GM23338 (cell line): ENCODE measurements around the gene DNAJC19. TPM values are rescaled to one million over a fixed set of nuclear protein-coding genes. Genes with fewer than 3 reads are reported as not detected.
A peak's percentile ranks its signal among the peaks of the same experiment; 100 is the strongest.

Source experiments
- ATAC-seq: fragments of 200-7000 bp; cut with Tn5 transposase; 3 replicates; pipeline ENCODE4 v1.9.1; 2020
- DNase-seq: peaks from one replicate; pipeline ENCODE4 v3.0.0-alpha.2; 2015; ENCODE audit warnings: low spot score
- H2AFZ ChIP-seq: fragments of 200-600 bp; sonication (generic); 2 replicates; pipeline ENCODE4 v1.8.0; 2016; ENCODE audit warnings: antibody characterized with exemption, mild to moderate bottlenecking, moderate library complexity
- H3F3A ChIP-seq: fragments of 200-600 bp; sonication (generic); replicated peaks from 2 replicates; pipeline ENCODE4 v1.8.0; 2017; ENCODE audit warnings: antibody characterized with exemption, mixed run types, low read depth
- H3K27ac ChIP-seq: fragments of 200-600 bp; sonication (generic); 2 replicates; pipeline ENCODE4 v1.6.1; 2016; ENCODE audit warnings: low read depth
- H3K27me3 ChIP-seq: fragments of 200-600 bp; sonication (generic); 2 replicates; pipeline ENCODE4 v1.8.0; 2016; ENCODE audit warnings: mild to moderate bottlenecking, mixed run types, moderate library complexity; ENCODE audit not compliant: insufficient read depth
- H3K36me3 ChIP-seq: fragments of 200-600 bp; sonication (generic); 2 replicates; pipeline ENCODE4 v1.8.0; 2016; ENCODE audit warnings: mild to moderate bottlenecking; ENCODE audit not compliant: insufficient read depth
- H3K4me1 ChIP-seq: fragments of 200-600 bp; sonication (generic); 2 replicates; pipeline ENCODE4 v1.8.0; 2016; ENCODE audit warnings: mild to moderate bottlenecking, moderate library complexity; ENCODE audit not compliant: insufficient read depth
- H3K4me2 ChIP-seq: fragments of 200-600 bp; sonication (generic); 2 replicates; pipeline ENCODE4 v1.7.1; 2017; ENCODE audit warnings: mixed run types
- H3K4me3 ChIP-seq: fragments of 200-600 bp; sonication (generic); 2 replicates; pipeline ENCODE4 v1.6.1; 2016; ENCODE audit warnings: mixed run types
- H3K79me2 ChIP-seq: fragments of 200-600 bp; sonication (generic); replicated peaks from 2 replicates; pipeline ENCODE4 v1.8.0; 2017; ENCODE audit warnings: mild to moderate bottlenecking; ENCODE audit not compliant: insufficient read depth
- H3K9me2 ChIP-seq: fragments of 200-600 bp; sonication (generic); 2 replicates; pipeline ENCODE4 v1.8.0; 2017; ENCODE audit not compliant: insufficient read depth
- H4K20me1 ChIP-seq: fragments of 200-600 bp; sonication (generic); replicated peaks from 2 replicates; pipeline ENCODE4 v1.8.0; 2017; ENCODE audit warnings: mild to moderate bottlenecking; ENCODE audit not compliant: insufficient read depth
- H3K27ac Mint-ChIP-seq: 2 replicates; pipeline ENCODE4 v1.8.0; 2020; ENCODE audit warnings: inconsistent platforms, mild to moderate bottlenecking, moderate library complexity, mixed read lengths
- H3K27me3 Mint-ChIP-seq: 3 replicates; pipeline ENCODE4 v1.8.0; 2022; ENCODE audit warnings: low read depth, mild to moderate bottlenecking, moderate library complexity, mixed read lengths, inconsistent platforms; ENCODE audit not compliant: insufficient read depth, poor library complexity
- H3K36me3 Mint-ChIP-seq: 3 replicates; pipeline ENCODE4 v1.8.0; 2021; ENCODE audit warnings: low read depth, mild to moderate bottlenecking, inconsistent platforms, moderate library complexity, mixed read lengths
- H3K4me1 Mint-ChIP-seq: 3 replicates; pipeline ENCODE4 v1.8.0; 2020; ENCODE audit warnings: mild to moderate bottlenecking, inconsistent platforms, mixed read lengths
- H3K4me3 Mint-ChIP-seq: 3 replicates; pipeline ENCODE4 v1.8.0; 2021; ENCODE audit warnings: moderate library complexity, mild to moderate bottlenecking, inconsistent platforms, mixed read lengths
- H3K9me3 Mint-ChIP-seq: 3 replicates; pipeline ENCODE4 v1.8.0; 2020; ENCODE audit warnings: moderate library complexity, mild to moderate bottlenecking, inconsistent platforms, mixed read lengths
- EZH2 ChIP-seq: fragments of 200-600 bp; sonication (generic); IDR thresholded peaks from one replicate; pipeline ENCODE4 v1.8.0; 2017; ENCODE audit warnings: antibody characterized with exemption, mild to moderate bottlenecking, low read depth; ENCODE audit not compliant: unreplicated experiment
- POLR2AphosphoS5 ChIP-seq: IDR thresholded peaks from 2 replicates; pipeline ENCODE4 v1.6.1; 2016; ENCODE audit warnings: antibody characterized with exemption, low read depth
- polyA plus RNA-seq: library from polyadenylated mRNA; unstranded; fragments of >200 nt; fragmentation: Nextera tagmentation; extraction: Ambion mirVana; gene quantifications from 2 replicates; pipeline ENCODE4 v1.2.1, GENCODE V29; 2016
- total RNA-seq: library from RNA; depleted of rRNA; stranded (reverse); fragments of >200 nt; shearing (Covaris generic); gene quantifications from 2 replicates; pipeline ENCODE4 v1.2.3, GENCODE V29; 2014
- TF ChIP-seq, protein P1 (sequence below): fragments of 250-450 bp; sonication (Bioruptor Pico); IDR thresholded peaks from 2 replicates; pipeline ENCODE4 v1.5.0; 2020; ENCODE audit warnings: mild to moderate bottlenecking, moderate library complexity
- TF ChIP-seq, protein P2 (sequence below): IDR thresholded peaks from one replicate; pipeline ENCODE4 v1.6.1; 2018; ENCODE audit warnings: antibody characterized with exemption; ENCODE audit not compliant: unreplicated experiment

DNAJC19 gene
- total and polyA plus RNA-seq, 2 experiments from 2014 or later: 33.4 to 312 TPM

DNA sequence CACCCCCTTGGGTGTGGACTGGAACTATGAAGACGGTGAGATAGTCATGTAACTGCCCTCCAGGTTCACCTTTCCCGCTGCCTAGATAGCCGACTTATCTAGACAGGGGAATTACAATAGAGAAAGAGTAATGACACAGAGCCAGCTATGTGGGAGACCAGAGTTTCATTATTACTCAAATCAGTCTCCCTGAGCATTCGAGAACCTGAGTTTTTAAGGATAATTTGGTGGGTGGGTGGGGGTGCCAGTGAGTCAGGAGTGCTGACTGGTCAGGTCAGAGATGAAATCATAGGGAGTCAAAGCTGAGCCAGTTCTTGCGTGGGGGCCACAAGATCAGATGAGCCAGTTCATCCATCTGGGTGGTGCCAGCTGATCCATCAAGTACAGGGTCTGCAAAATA lies 19.7 kb upstream of the DNAJC19 start (continued):
- TF ChIP-seq, protein P1, sequence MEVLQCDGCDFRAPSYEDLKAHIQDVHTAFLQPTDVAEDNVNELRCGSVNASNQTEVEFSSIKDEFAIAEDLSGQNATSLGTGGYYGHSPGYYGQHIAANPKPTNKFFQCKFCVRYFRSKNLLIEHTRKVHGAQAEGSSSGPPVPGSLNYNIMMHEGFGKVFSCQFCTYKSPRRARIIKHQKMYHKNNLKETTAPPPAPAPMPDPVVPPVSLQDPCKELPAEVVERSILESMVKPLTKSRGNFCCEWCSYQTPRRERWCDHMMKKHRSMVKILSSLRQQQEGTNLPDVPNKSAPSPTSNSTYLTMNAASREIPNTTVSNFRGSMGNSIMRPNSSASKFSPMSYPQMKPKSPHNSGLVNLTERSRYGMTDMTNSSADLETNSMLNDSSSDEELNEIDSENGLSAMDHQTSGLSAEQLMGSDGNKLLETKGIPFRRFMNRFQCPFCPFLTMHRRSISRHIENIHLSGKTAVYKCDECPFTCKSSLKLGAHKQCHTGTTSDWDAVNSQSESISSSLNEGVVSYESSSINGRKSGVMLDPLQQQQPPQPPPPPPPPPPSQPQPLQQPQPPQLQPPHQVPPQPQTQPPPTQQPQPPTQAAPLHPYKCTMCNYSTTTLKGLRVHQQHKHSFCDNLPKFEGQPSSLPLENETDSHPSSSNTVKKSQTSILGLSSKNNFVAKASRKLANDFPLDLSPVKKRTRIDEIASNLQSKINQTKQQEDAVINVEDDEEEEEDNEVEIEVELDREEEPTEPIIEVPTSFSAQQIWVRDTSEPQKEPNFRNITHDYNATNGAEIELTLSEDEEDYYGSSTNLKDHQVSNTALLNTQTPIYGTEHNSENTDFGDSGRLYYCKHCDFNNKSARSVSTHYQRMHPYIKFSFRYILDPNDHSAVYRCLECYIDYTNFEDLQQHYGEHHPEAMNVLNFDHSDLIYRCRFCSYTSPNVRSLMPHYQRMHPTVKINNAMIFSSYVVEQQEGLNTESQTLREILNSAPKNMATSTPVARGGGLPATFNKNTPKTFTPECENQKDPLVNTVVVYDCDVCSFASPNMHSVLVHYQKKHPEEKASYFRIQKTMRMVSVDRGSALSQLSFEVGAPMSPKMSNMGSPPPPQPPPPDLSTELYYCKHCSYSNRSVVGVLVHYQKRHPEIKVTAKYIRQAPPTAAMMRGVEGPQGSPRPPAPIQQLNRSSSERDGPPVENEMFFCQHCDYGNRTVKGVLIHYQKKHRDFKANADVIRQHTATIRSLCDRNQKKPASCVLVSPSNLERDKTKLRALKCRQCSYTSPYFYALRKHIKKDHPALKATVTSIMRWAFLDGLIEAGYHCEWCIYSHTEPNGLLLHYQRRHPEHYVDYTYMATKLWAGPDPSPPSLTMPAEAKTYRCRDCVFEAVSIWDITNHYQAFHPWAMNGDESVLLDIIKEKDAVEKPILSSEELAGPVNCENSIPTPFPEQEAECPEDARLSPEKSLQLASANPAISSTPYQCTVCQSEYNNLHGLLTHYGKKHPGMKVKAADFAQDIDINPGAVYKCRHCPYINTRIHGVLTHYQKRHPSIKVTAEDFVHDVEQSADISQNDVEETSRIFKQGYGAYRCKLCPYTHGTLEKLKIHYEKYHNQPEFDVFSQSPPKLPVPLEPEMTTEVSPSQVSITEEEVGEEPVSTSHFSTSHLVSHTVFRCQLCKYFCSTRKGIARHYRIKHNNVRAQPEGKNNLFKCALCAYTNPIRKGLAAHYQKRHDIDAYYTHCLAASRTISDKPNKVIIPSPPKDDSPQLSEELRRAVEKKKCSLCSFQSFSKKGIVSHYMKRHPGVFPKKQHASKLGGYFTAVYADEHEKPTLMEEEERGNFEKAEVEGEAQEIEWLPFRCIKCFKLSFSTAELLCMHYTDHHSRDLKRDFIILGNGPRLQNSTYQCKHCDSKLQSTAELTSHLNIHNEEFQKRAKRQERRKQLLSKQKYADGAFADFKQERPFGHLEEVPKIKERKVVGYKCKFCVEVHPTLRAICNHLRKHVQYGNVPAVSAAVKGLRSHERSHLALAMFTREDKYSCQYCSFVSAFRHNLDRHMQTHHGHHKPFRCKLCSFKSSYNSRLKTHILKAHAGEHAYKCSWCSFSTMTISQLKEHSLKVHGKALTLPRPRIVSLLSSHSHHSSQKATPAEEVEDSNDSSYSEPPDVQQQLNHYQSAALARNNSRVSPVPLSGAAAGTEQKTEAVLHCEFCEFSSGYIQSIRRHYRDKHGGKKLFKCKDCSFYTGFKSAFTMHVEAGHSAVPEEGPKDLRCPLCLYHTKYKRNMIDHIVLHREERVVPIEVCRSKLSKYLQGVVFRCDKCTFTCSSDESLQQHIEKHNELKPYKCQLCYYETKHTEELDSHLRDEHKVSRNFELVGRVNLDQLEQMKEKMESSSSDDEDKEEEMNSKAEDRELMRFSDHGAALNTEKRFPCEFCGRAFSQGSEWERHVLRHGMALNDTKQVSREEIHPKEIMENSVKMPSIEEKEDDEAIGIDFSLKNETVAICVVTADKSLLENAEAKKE (CRISPR knock-in tag): no peak
- no peak for TF ChIP-seq POLR2AphosphoS5
- no peak for TF ChIP-seq EZH2
- TF ChIP-seq, protein P2, sequence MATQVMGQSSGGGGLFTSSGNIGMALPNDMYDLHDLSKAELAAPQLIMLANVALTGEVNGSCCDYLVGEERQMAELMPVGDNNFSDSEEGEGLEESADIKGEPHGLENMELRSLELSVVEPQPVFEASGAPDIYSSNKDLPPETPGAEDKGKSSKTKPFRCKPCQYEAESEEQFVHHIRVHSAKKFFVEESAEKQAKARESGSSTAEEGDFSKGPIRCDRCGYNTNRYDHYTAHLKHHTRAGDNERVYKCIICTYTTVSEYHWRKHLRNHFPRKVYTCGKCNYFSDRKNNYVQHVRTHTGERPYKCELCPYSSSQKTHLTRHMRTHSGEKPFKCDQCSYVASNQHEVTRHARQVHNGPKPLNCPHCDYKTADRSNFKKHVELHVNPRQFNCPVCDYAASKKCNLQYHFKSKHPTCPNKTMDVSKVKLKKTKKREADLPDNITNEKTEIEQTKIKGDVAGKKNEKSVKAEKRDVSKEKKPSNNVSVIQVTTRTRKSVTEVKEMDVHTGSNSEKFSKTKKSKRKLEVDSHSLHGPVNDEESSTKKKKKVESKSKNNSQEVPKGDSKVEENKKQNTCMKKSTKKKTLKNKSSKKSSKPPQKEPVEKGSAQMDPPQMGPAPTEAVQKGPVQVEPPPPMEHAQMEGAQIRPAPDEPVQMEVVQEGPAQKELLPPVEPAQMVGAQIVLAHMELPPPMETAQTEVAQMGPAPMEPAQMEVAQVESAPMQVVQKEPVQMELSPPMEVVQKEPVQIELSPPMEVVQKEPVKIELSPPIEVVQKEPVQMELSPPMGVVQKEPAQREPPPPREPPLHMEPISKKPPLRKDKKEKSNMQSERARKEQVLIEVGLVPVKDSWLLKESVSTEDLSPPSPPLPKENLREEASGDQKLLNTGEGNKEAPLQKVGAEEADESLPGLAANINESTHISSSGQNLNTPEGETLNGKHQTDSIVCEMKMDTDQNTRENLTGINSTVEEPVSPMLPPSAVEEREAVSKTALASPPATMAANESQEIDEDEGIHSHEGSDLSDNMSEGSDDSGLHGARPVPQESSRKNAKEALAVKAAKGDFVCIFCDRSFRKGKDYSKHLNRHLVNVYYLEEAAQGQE: no peak

DNA sequence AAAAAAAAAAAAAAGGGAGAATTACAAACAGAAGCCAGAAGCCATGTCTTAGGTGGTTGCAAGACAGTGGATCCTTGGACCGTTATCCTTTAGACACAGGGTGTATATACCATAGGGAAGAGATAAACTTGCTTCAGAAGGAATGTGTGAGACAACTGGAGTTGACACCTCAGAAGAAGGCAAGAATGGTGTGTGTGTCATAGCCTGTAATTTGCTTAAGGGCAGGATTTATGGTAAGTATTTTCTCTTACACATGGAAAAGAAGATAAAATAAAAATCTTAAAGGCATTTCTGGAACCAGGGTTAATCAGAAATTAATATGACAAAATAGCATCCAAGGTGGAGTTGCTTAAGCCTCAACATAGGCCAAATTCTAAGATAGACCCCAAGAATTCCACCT lies 19.3 kb upstream of the DNAJC19 start:
- no peaks in the 10 kb centered on the region for H3K36me3 ChIP-seq
- no peak overlapping the region for H3K4me3 Mint-ChIP-seq
- TF ChIP-seq, protein P1 (CRISPR knock-in tag): no peak

More for the DNA sequence above, 19.3 kb upstream of the DNAJC19 start:
- H3K27me3 ChIP-seq: no peaks in the 10 kb centered on the region
- H3F3A ChIP-seq: no peaks in the 10 kb centered on the region
- H2AFZ ChIP-seq: no peak overlapping the region
- H3K4me3 ChIP-seq: no peak overlapping the region
- ATAC-seq: no peak
- Mint-ChIP-seq H3K9me3 (no peaks in the 10 kb centered on the region), H3K4me1 (peaks cover 10% of the 10 kb centered on the region), H3K36me3 (no peaks in the 10 kb centered on the region), H3K27ac (no peak overlapping the region), H3K27me3 (no peaks in the 10 kb centered on the region)
- H4K20me1 ChIP-seq: no peaks in the 10 kb centered on the region
- DNase-seq: no peak
- H3K27ac ChIP-seq: no peak overlapping the region
- 0 out of 2 replicates have a peak, but pooled peaks cover 3% of the 10 kb centered on the region for H3K4me1 ChIP-seq
- no peaks in the 10 kb centered on the region for H3K79me2 ChIP-seq
- H3K4me2 ChIP-seq: 0 out of 2 replicates have a peak overlapping the region, but pooled peaks have one; percentile 39
- H3K9me2 ChIP-seq: no peaks in the 10 kb centered on the region; the same call in 1 of the 2 replicates
